SK-N-SH (cell line): ENCODE results near the gene SIRPA. TPM values are rescaled to one million over a fixed set of nuclear protein-coding genes. Genes with fewer than 3 reads are reported as not detected.

Source experiments
- CTCF ChIA-PET: fragments of 300-600, 350-600 bp; formaldehyde crosslinking; extraction: SDS; loops from one replicate; lab custom pipeline; 2021; lab: Yijun Ruan, JAX
- POLR2A ChIA-PET: fragments of 350-600 bp; sonication (Branson Sonifier 250); formaldehyde crosslinking; extraction: SDS; loops from one replicate; lab custom pipeline; 2020; ENCODE audit warnings: antibody characterized with exemption, inconsistent platforms; lab: Yijun Ruan, JAX
- DNase-seq: peaks from one replicate; pipeline ENCODE4 v3.0.0; 2012
- H2AFZ ChIP-seq: fragments of 200-600 bp; sonication (generic); 2 replicates; pipeline ENCODE4 v1.8.1; 2016; ENCODE audit warnings: antibody characterized with exemption, mild to moderate bottlenecking, low read depth
- H3F3A ChIP-seq: fragments of 200-600 bp; sonication (generic); replicated peaks from 2 replicates; pipeline ENCODE3; 2016; ENCODE audit warnings: antibody characterized with exemption, mild to moderate bottlenecking; ENCODE audit not compliant: insufficient read depth
- H3K27ac ChIP-seq, 2 experiments: fragments of 200-500 bp in 1 of 2; fragments of 200-600 bp in 1 of 2; sonication (Bioruptor generic) in 1 of 2; sonication (generic), shearing (Covaris generic) in 1 of 2; 2 replicates each; pipeline versions ENCODE4 v1.5.1 to v1.6.1; 2014 to 2016; ENCODE audit warnings: low read depth in 2 of 2, inconsistent platforms in 1 of 2, low read length in 1 of 2, mild to moderate bottlenecking in 1 of 2, mixed read lengths in 1 of 2
- H3K27me3 ChIP-seq: fragments of 200-600 bp; sonication (generic), shearing (Covaris generic); 2 replicates; pipeline ENCODE4 v1.6.1; 2016; ENCODE audit warnings: mixed run types; ENCODE audit not compliant: insufficient read depth
- H3K36me3 ChIP-seq, 2 experiments: fragments of 200-500 bp in 1 of 2; fragments of 200-600 bp in 1 of 2; sonication (Bioruptor generic) in 1 of 2; sonication (generic) in 1 of 2; replicated peaks in 1 of 2; 2 replicates each; pipeline versions ENCODE3 to v1.5.1; 2014 to 2016; ENCODE audit warnings: low read length in 1 of 2, mild to moderate bottlenecking in 1 of 2; ENCODE audit not compliant: insufficient read depth in 2 of 2, control insufficient read depth in 1 of 2
- H3K4me1 ChIP-seq, 2 experiments: fragments of 200-500 bp in 1 of 2; fragments of 200-600 bp in 1 of 2; sonication (Bioruptor generic) in 1 of 2; sonication (generic), shearing (Covaris generic) in 1 of 2; 2 replicates each; pipeline versions ENCODE4 v1.5.1 to v1.6.1; 2014 to 2016; ENCODE audit warnings: low read depth in 1 of 2, low read length in 1 of 2, mixed run types in 1 of 2; ENCODE audit not compliant: insufficient read depth in 2 of 2, control insufficient read depth in 1 of 2
- H3K4me2 ChIP-seq: fragments of 200-600 bp; sonication (generic), shearing (Covaris generic); 2 replicates; pipeline ENCODE4 v1.6.1; 2017; ENCODE audit warnings: mixed run types
- H3K4me3 ChIP-seq, 2 experiments: fragments of 200-500 bp in 1 of 2; fragments of 200-600 bp in 1 of 2; sonication (Bioruptor generic) in 1 of 2; sonication (generic), shearing (Covaris generic) in 1 of 2; 2 replicates each; pipeline versions ENCODE4 v1.5.1 to v1.8.1; 2014 to 2016; ENCODE audit warnings: low read depth in 2 of 2, inconsistent platforms in 1 of 2, low read length in 1 of 2, mild to moderate bottlenecking in 1 of 2, mixed read lengths in 1 of 2, moderate library complexity in 1 of 2
- H3K79me2 ChIP-seq: fragments of 200-600 bp; sonication (generic); 2 replicates; pipeline ENCODE4 v1.8.1; 2017; ENCODE audit warnings: mild to moderate bottlenecking; ENCODE audit not compliant: insufficient read depth
- H3K9ac ChIP-seq: fragments of 200-600 bp; sonication (generic); 2 replicates; pipeline ENCODE4 v1.6.1; 2017; ENCODE audit warnings: mixed run types
- H3K9me2 ChIP-seq: fragments of 200-600 bp; sonication (generic); 2 replicates; pipeline ENCODE4 v1.6.1; 2017; ENCODE audit warnings: mixed run types
- H3K9me3 ChIP-seq: fragments of 200-600 bp; sonication (generic); 2 replicates; pipeline ENCODE4 v1.6.1; 2017; ENCODE audit warnings: mixed run types, mild to moderate bottlenecking, moderate library complexity
- H4K20me1 ChIP-seq: fragments of 200-600 bp; sonication (generic); 2 replicates; pipeline ENCODE4 v1.6.1; 2017; ENCODE audit warnings: mild to moderate bottlenecking, mixed run types; ENCODE audit not compliant: insufficient read depth
- EP300 ChIP-seq, 2 experiments: IDR thresholded peaks; 2 replicates each; pipeline versions ENCODE4 v1.4.0 to v1.6.1; 2012; ENCODE audit warnings: borderline replicate concordance in 1 of 2, low read depth in 1 of 2, low read length in 1 of 2
- EZH2phosphoT487 ChIP-seq: fragments of 200-600 bp; sonication (generic); IDR thresholded peaks from 2 replicates; pipeline ENCODE4 v1.6.1; 2017; ENCODE audit warnings: low read depth, mixed run types, mild to moderate bottlenecking, antibody characterized with exemption, moderate library complexity, borderline replicate concordance
- FOSL2 ChIP-seq: IDR thresholded peaks from 2 replicates; pipeline ENCODE4 v1.4.0; 2012; ENCODE audit warnings: low read depth, mild to moderate bottlenecking, moderate library complexity, borderline replicate concordance
- GABPA ChIP-seq: IDR thresholded peaks from 2 replicates; pipeline ENCODE4 v1.4.0; 2012; ENCODE audit warnings: low read depth, mild to moderate bottlenecking
- GATA2 ChIP-seq: sonication (generic); formaldehyde crosslinking; IDR thresholded peaks from 2 replicates; pipeline ENCODE4 v1.5.0; 2020; ENCODE audit warnings: mild to moderate bottlenecking, missing genetic modification reagents
- NRF1 ChIP-seq: IDR thresholded peaks from 2 replicates; pipeline ENCODE4 v1.6.1; 2012; ENCODE audit warnings: low read depth, mild to moderate bottlenecking, low read length
- RAD21 ChIP-seq: IDR thresholded peaks from 2 replicates; pipeline ENCODE4 v1.6.1; 2012; ENCODE audit warnings: mild to moderate bottlenecking, low read length
- RXRA ChIP-seq: IDR thresholded peaks from 2 replicates; pipeline ENCODE4 v1.4.0; 2012; ENCODE audit warnings: low read depth, mild to moderate bottlenecking, borderline replicate concordance
- SMC3 ChIP-seq: IDR thresholded peaks from 2 replicates; pipeline ENCODE4 v1.6.1; 2012; ENCODE audit warnings: low read depth, low read length, improper control_type of control experiment
- TAF1 ChIP-seq: IDR thresholded peaks from 2 replicates; pipeline ENCODE4 v1.6.1; 2012; ENCODE audit warnings: low read depth, mild to moderate bottlenecking, low read length, moderate library complexity, borderline replicate concordance
- TCF12 ChIP-seq: IDR thresholded peaks from 2 replicates; pipeline ENCODE4 v1.4.0; 2012
- TEAD4 ChIP-seq: IDR thresholded peaks from 2 replicates; pipeline ENCODE4 v1.4.0; 2012; ENCODE audit warnings: mild to moderate bottlenecking, borderline replicate concordance; ENCODE audit not compliant: insufficient read depth
- WGBS: methylation state at CpG from one replicate; pipeline ENCODE4 v1.1.6; 2017; ENCODE audit warnings: low lambda C conversion rate; 5-methylcytosine and 5-hydroxymethylcytosine counted together
- polyA plus RNA-seq, 3 experiments: library from polyadenylated mRNA; depleted of rRNA; stranded (reverse); fragments of >200 nt; gene quantifications; 2 replicates each; pipeline ENCODE4 v1.2.3, GENCODE V29; 2012
- TF ChIP-seq, protein P1 (sequence below): fragments of 150-350 bp; IDR thresholded peaks from 2 replicates; pipeline ENCODE4 v1.6.1; 2016; ENCODE audit warnings: mild to moderate bottlenecking, low read depth, low read length
- TF ChIP-seq, protein P2 (sequence below): IDR thresholded peaks from 2 replicates; pipeline ENCODE4 v1.4.0; 2012; ENCODE audit warnings: low read depth, borderline replicate concordance
- TF ChIP-seq, protein P3 (sequence below): IDR thresholded peaks from 2 replicates; pipeline ENCODE4 v1.6.1; 2012; ENCODE audit warnings: mild to moderate bottlenecking, low read depth, low read length, moderate library complexity
- TF ChIP-seq, protein P4 (sequence below): IDR thresholded peaks from 2 replicates; pipeline ENCODE4 v1.4.0; 2012; ENCODE audit warnings: low read depth, borderline replicate concordance

Gene SIRPA
- polyA plus RNA-seq, 1 of the 3 experiments (the other 2 are of a cell fraction) = 9.1 TPM

DNA sequence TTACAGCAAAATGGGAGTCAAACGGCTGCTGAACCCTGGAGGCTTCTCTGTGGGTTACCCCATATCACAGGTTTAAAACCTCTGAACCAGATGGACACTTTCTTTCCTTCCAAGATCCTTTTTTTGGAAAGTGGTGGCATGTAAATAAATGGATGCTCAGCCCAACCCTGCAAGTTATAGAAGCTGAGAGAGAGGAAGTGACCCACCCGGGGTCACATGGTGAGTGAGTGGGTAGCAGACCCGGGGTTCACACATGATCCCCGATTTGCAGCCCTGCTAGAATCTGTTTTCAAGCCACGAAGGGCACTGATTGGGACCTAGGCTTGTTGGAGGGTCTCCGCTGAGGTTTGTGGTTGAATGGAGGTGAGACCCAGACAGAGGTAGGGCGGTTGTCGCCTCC is 32.0 kb downstream of the SIRPA start:
- no peak for DNase-seq
- H3K36me3 ChIP-seq = peaks cover 0 to 4% of the 10 kb centered on the region in 2 experiments

More for the DNA sequence above, 32.0 kb downstream of the SIRPA start:
- TF ChIP-seq GABPA (no peak), SMC3 (no peak), NRF1 (no peak), TEAD4 (no peak), EP300 (IDR thresholded peaks at IDR 0.05; ENCODE audit: borderline replicate concordance in 1 of 2, low read depth in 1 of 2, low read length in 1 of 2) (no peak), RXRA (no peak), GATA2 (CRISPR knock-in tag) (no peak), TAF1 (no peak), TCF12 (no peak), RAD21 (no peak), EZH2phosphoT487 (no peak), FOSL2 (no peak)
- TF ChIP-seq, protein P1, sequence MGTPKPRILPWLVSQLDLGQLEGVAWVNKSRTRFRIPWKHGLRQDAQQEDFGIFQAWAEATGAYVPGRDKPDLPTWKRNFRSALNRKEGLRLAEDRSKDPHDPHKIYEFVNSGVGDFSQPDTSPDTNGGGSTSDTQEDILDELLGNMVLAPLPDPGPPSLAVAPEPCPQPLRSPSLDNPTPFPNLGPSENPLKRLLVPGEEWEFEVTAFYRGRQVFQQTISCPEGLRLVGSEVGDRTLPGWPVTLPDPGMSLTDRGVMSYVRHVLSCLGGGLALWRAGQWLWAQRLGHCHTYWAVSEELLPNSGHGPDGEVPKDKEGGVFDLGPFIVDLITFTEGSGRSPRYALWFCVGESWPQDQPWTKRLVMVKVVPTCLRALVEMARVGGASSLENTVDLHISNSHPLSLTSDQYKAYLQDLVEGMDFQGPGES = no peak
- TF ChIP-seq, protein P2, sequence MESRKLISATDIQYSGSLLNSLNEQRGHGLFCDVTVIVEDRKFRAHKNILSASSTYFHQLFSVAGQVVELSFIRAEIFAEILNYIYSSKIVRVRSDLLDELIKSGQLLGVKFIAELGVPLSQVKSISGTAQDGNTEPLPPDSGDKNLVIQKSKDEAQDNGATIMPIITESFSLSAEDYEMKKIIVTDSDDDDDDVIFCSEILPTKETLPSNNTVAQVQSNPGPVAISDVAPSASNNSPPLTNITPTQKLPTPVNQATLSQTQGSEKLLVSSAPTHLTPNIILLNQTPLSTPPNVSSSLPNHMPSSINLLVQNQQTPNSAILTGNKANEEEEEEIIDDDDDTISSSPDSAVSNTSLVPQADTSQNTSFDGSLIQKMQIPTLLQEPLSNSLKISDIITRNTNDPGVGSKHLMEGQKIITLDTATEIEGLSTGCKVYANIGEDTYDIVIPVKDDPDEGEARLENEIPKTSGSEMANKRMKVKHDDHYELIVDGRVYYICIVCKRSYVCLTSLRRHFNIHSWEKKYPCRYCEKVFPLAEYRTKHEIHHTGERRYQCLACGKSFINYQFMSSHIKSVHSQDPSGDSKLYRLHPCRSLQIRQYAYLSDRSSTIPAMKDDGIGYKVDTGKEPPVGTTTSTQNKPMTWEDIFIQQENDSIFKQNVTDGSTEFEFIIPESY = no peak
- TF ChIP-seq, protein P3, sequence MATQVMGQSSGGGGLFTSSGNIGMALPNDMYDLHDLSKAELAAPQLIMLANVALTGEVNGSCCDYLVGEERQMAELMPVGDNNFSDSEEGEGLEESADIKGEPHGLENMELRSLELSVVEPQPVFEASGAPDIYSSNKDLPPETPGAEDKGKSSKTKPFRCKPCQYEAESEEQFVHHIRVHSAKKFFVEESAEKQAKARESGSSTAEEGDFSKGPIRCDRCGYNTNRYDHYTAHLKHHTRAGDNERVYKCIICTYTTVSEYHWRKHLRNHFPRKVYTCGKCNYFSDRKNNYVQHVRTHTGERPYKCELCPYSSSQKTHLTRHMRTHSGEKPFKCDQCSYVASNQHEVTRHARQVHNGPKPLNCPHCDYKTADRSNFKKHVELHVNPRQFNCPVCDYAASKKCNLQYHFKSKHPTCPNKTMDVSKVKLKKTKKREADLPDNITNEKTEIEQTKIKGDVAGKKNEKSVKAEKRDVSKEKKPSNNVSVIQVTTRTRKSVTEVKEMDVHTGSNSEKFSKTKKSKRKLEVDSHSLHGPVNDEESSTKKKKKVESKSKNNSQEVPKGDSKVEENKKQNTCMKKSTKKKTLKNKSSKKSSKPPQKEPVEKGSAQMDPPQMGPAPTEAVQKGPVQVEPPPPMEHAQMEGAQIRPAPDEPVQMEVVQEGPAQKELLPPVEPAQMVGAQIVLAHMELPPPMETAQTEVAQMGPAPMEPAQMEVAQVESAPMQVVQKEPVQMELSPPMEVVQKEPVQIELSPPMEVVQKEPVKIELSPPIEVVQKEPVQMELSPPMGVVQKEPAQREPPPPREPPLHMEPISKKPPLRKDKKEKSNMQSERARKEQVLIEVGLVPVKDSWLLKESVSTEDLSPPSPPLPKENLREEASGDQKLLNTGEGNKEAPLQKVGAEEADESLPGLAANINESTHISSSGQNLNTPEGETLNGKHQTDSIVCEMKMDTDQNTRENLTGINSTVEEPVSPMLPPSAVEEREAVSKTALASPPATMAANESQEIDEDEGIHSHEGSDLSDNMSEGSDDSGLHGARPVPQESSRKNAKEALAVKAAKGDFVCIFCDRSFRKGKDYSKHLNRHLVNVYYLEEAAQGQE = no peak
- TF ChIP-seq, protein P4, sequence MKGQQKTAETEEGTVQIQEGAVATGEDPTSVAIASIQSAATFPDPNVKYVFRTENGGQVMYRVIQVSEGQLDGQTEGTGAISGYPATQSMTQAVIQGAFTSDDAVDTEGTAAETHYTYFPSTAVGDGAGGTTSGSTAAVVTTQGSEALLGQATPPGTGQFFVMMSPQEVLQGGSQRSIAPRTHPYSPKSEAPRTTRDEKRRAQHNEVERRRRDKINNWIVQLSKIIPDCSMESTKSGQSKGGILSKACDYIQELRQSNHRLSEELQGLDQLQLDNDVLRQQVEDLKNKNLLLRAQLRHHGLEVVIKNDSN = no peak
- TF ChIP-seq, all 33 proteins: peak for 0
- Histone ChIP-seq H3F3A (no peaks in the 10 kb centered on the region), H3K4me2 (no peak overlapping the region), H4K20me1 (no peaks in the 10 kb centered on the region), H3K27ac (no peak overlapping the region), H3K9ac (no peak overlapping the region), H3K9me3 (no peaks in the 10 kb centered on the region), H3K79me2 (no peaks in the 10 kb centered on the region), H3K9me2 (no peaks in the 10 kb centered on the region), H3K27me3 (no peaks in the 10 kb centered on the region), H2AFZ (no peak overlapping the region), H3K4me3 (no peak overlapping the region), H3K4me1 (peaks cover 0 to 15% of the 10 kb centered on the region in 2 experiments; a peak in 1 of 4 replicates)
- ChIA-PET CTCF (interaction anchor here (1.0 kb wide), 1 partner anchor 12 kb away, joined by 3 read pairs; no protein-coding TSS in a partner anchor), POLR2A (no interaction called here)
- WGBS = 82% methylated on average over 8 of the region's 8 CpGs
